Body of pancreas (tissue), 4 donors: Measurements from ENCODE around the gene AGRP. TPM values are rescaled to one million over a fixed set of nuclear protein-coding genes. Genes with fewer than 3 reads are reported as not detected.

Experiments used
- ATAC-seq: fragments of 150-250 bp; one replicate; pipeline ENCODE4 v1.9.1; 2016
- DNase-seq, 4 donors: peaks; one replicate each; pipeline ENCODE4 v3.0.0-alpha.2; 2019
- H3K27ac ChIP-seq, 4 donors: fragments of 200-600 bp; sonication (generic); 1 replicate in 3 of 4; 2 replicates in 1 of 4; pipeline versions ENCODE4 v1.5.1 to v1.6.1; 2016 to 2019; ENCODE audit warnings: mild to moderate bottlenecking in 1 of 4, mixed read lengths in 1 of 4, moderate library complexity in 1 of 4
- H3K27me3 ChIP-seq, 2 donors: fragments of 200-600 bp; sonication (generic); one replicate each; pipeline ENCODE4 v1.6.0; 2016; ENCODE audit warnings: mild to moderate bottlenecking in 1 of 2
- H3K36me3 ChIP-seq, 2 donors: fragments of 200-600 bp; sonication (generic); replicated peaks in 1 of 2; 2 replicates each; pipeline ENCODE4 v1.5.1; 2016; ENCODE audit warnings: low read depth in 2 of 2; ENCODE audit not compliant: insufficient read depth in 1 of 2
- H3K4me1 ChIP-seq: fragments of 200-600 bp; sonication (generic); one replicate; pipeline ENCODE4 v1.6.0; 2016
- H3K4me3 ChIP-seq, 2 donors: fragments of 200-600 bp; sonication (generic); 1 replicate in 1 of 2; 2 replicates in 1 of 2; pipeline ENCODE4 v1.5.1; 2016 to 2019
- H3K9me3 ChIP-seq, 3 donors: fragments of 200-600 bp; sonication (generic); 1 replicate in 2 of 3; 2 replicates in 1 of 3; pipeline ENCODE4 v1.5.1; 2016
- CTCF ChIP-seq, 7 experiments: fragments of 450-650 bp in 4 of 7; fragments of 200-600 bp in 3 of 7; sonication (generic) in 3 of 7; IDR thresholded peaks; one replicate each; pipeline ENCODE4 v1.5.1; 2016 to 2019; ENCODE audit warnings: antibody characterized with exemption in 7 of 7
- POLR2A ChIP-seq, 3 donors: fragments of 450-650 bp; IDR thresholded peaks; one replicate each; pipeline ENCODE4 v1.6.1; 2016; ENCODE audit warnings: antibody characterized with exemption in 3 of 3, mild to moderate bottlenecking in 2 of 3
- WGBS, 2 donors: methylation state at CpG; one replicate each; pipeline ENCODE4 v1.1.5; 2017; 5-methylcytosine and 5-hydroxymethylcytosine counted together
- intact Hi-C: fragments of 100-400 bp; cut with DNase I; formaldehyde crosslinking; loops from one replicate; pipeline ENCODE4 v1.15.1; 2023
- total RNA-seq, 2 donors: library from RNA; depleted of rRNA; stranded (reverse); fragments of >200 nt; gene quantifications; one replicate each; pipeline ENCODE4 v1.1.0, GENCODE V29; 2016

The AGRP gene
- total RNA-seq, 2 donors from 2014 or later = not detected

GRCh38 chr16:67447508-67448076, 35.8 kb downstream of the AGRP start:
- no peaks in the 10 kb centered on the region for H3K36me3 ChIP-seq
- no peak for TF ChIP-seq POLR2A (IDR thresholded peaks at IDR 0.05)
- peak; percentile 11 to 61 (median 44) for TF ChIP-seq CTCF (IDR thresholded peaks at IDR 0.05)
- no peaks in the 10 kb centered on the region for H3K27me3 ChIP-seq
- H3K4me1 ChIP-seq = peaks cover 85% of the 10 kb centered on the region
- H3K9me3 ChIP-seq = no peaks in the 10 kb centered on the region
- DNase-seq (peak; percentile 62 to 76 (median 68)), ATAC-seq (peak; percentile 28)
- peak overlapping the region in 3 of 4 donors; percentile 21 to 56 (median 51) for H3K27ac ChIP-seq
- 30 to 64% methylated on average over 2 to 5 of the region's 6 CpGs for WGBS, 2 donors
- intact Hi-C loops = no loop called here
- H3K4me3 ChIP-seq = no peak overlapping the region

- H3K4me1 ChIP-seq = peaks cover 85% of the 10 kb centered on the region
- intact Hi-C loops = no loop called here
- H3K36me3 ChIP-seq = no peaks in the 10 kb centered on the region
- no peaks in the 10 kb centered on the region for H3K27me3 ChIP-seq
- H3K27ac ChIP-seq = peak overlapping the region in 3 of 4 donors; percentile 22 to 56 (median 51)
- 66 to 75% methylated on average over 8 of the region's 8 CpGs for WGBS, 2 donors
- H3K4me3 ChIP-seq = no peak overlapping the region
- H3K9me3 ChIP-seq = no peaks in the 10 kb centered on the region
- no peak for DNase-seq
- no peak for ATAC-seq
- TF ChIP-seq CTCF (IDR thresholded peaks at IDR 0.05) (no peak), POLR2A (IDR thresholded peaks at IDR 0.05) (no peak)
These were observed 36.3 kb downstream of the AGRP start for GRCh38 chr16:67446968-67447507.

- intact Hi-C loops = no loop called here
- Histone ChIP-seq H3K9me3 (no peaks in the 10 kb centered on the region), H3K27me3 (no peaks in the 10 kb centered on the region), H3K4me3 (no peak overlapping the region), H3K27ac (peak overlapping the region in 3 of 4 donors; percentile 22 to 56 (median 51)), H3K36me3 (no peaks in the 10 kb centered on the region), H3K4me1 (peaks cover 85% of the 10 kb centered on the region)
- TF ChIP-seq CTCF (IDR thresholded peaks at IDR 0.05) (peak in 1 of 7 experiments; percentile 9), POLR2A (IDR thresholded peaks at IDR 0.05) (no peak)
- DNase-seq (peak in 3 of 4 donors; percentile 54 to 79 (median 71)), ATAC-seq (no peak)
- WGBS, 2 donors = 66 to 70% methylated on average over 10 to 11 of the region's 12 CpGs
These were observed 37.1 kb downstream of the AGRP start for GRCh38 chr16:67445913-67446907.

GRCh38 chr16:67445441-67445912, 37.9 kb downstream of the AGRP start:
- Histone ChIP-seq H3K27me3 (no peaks in the 10 kb centered on the region), H3K36me3 (no peaks in the 10 kb centered on the region), H3K9me3 (no peaks in the 10 kb centered on the region), H3K27ac (peak overlapping the region in 3 of 4 donors; percentile 22 to 56 (median 51)), H3K4me1 (peaks cover 83% of the 10 kb centered on the region), H3K4me3 (no peak overlapping the region)
- TF ChIP-seq CTCF (IDR thresholded peaks at IDR 0.05) (no peak), POLR2A (IDR thresholded peaks at IDR 0.05) (no peak)
- no peak for ATAC-seq
- intact Hi-C loops = no loop called here
- peak in 2 of 4 donors; percentile 47 to 51 for DNase-seq
- WGBS, 2 donors = 7 to 31% methylated on average over 2 to 3 of the region's 3 CpGs
